SU-DHL-6 (cell line): ENCODE results near the gene LRP4.
"Not testable (repeated sequence)": the region's sequence is repeated elsewhere in the genome, so short reads cannot be mapped to it uniquely, and the experiment has no call there.

ENCODE experiments used
- H2AFZ ChIP-seq: fragments of 200-600 bp; sonication (generic); 2 replicates; pipeline ENCODE4 v1.6.1; 2014; ENCODE audit warnings: low read depth, mild to moderate bottlenecking, moderate library complexity, mixed read lengths, antibody characterized with exemption, low read length; ENCODE audit not compliant: severe bottlenecking
- H3F3A ChIP-seq: fragments of 200-600 bp; shearing (Covaris generic); 2 replicates; pipeline ENCODE4 v1.6.0; 2016; ENCODE audit warnings: antibody characterized with exemption, mild to moderate bottlenecking; ENCODE audit not compliant: insufficient read depth
- H3K27ac ChIP-seq: fragments of 200-600 bp; sonication (generic); 2 replicates; pipeline ENCODE4 v1.5.1; 2016; ENCODE audit warnings: low read depth, mild to moderate bottlenecking, low read length, moderate library complexity, mixed read lengths
- H3K27me3 ChIP-seq: fragments of 200-600 bp; sonication (generic), shearing (Covaris generic); 2 replicates; pipeline ENCODE4 v1.6.0; 2014; ENCODE audit warnings: mild to moderate bottlenecking, low read length
- H3K36me3 ChIP-seq: fragments of 200-600 bp; sonication (generic); 2 replicates; pipeline ENCODE4 v1.6.1; 2014; ENCODE audit warnings: mild to moderate bottlenecking, low read length, mixed read lengths
- H3K4me2 ChIP-seq: fragments of 300-600, 200-600 bp; shearing (Covaris generic), sonication (generic); 2 replicates; pipeline ENCODE4 v1.6.0; 2014; ENCODE audit warnings: low read length, low read depth, mild to moderate bottlenecking; ENCODE audit not compliant: poor library complexity, severe bottlenecking
- H3K4me3 ChIP-seq: fragments of 200-600 bp; sonication (generic); 2 replicates; pipeline ENCODE4 v1.5.1; 2014; ENCODE audit warnings: antibody characterized with exemption, low read length, mild to moderate bottlenecking, mixed read lengths; ENCODE audit not compliant: insufficient read depth, poor library complexity, severe bottlenecking
- H3K79me2 ChIP-seq: fragments of 200-600 bp; sonication (generic); 2 replicates; pipeline ENCODE4 v1.6.1; 2014; ENCODE audit warnings: mild to moderate bottlenecking, low read length, moderate library complexity; ENCODE audit not compliant: insufficient read depth
- H3K9ac ChIP-seq: fragments of 200-600 bp; sonication (generic); 2 replicates; pipeline ENCODE4 v1.7.0; 2014; ENCODE audit warnings: mild to moderate bottlenecking, low read length
- H3K9me2 ChIP-seq: fragments of 200-600 bp; sonication (generic); replicated peaks from 2 replicates; pipeline ENCODE4 v1.6.1; 2014; ENCODE audit warnings: low read length; ENCODE audit not compliant: insufficient read depth
- H3K9me3 ChIP-seq: fragments of 200-600 bp; sonication (generic); 2 replicates; pipeline ENCODE4 v1.6.1; 2014; ENCODE audit warnings: low read length, mixed read lengths; ENCODE audit not compliant: insufficient read depth
- H4K20me1 ChIP-seq: fragments of 200-600 bp; sonication (generic); 2 replicates; pipeline ENCODE4 v1.6.1; 2014; ENCODE audit warnings: low read depth, mild to moderate bottlenecking, antibody characterized with exemption, low read length, moderate library complexity, mixed read lengths
- EZH2phosphoT487 ChIP-seq: fragments of 200-600 bp; sonication (generic), shearing (Covaris generic); conservative IDR thresholded peaks from 2 replicates; pipeline ENCODE4 v1.6.1; 2018; ENCODE audit warnings: mild to moderate bottlenecking, antibody characterized with exemption, low read length, moderate library complexity, mixed read lengths
- TF ChIP-seq, protein P1 (sequence below): fragments of 200-600 bp; sonication (generic); IDR thresholded peaks from one replicate; pipeline ENCODE4 v1.5.1; 2017; ENCODE audit warnings: antibody characterized with exemption, mild to moderate bottlenecking, low read length, moderate library complexity; ENCODE audit not compliant: insufficient read depth, poor library complexity, severe bottlenecking

LRP4 gene

GRCh38 chr11:46942172-46942571, 23.8 kb upstream of the LRP4 start:
- Histone ChIP-seq H3K4me3 (no peak overlapping the region), H3K4me2 (no peak overlapping the region), H4K20me1 (no peaks in the 10 kb centered on the region), H3K36me3 (no peaks in the 10 kb centered on the region), H3F3A (no peaks in the 10 kb centered on the region), H3K27ac (no peak overlapping the region), H3K27me3 (no peaks in the 10 kb centered on the region), H3K9me3 (no peaks in the 10 kb centered on the region), H2AFZ (no peak overlapping the region), H3K9ac (no peak overlapping the region), H3K9me2 (no peaks in the 10 kb centered on the region), H3K79me2 (no peaks in the 10 kb centered on the region)
- TF ChIP-seq EZH2phosphoT487 = no peak
- TF ChIP-seq, protein P1, sequence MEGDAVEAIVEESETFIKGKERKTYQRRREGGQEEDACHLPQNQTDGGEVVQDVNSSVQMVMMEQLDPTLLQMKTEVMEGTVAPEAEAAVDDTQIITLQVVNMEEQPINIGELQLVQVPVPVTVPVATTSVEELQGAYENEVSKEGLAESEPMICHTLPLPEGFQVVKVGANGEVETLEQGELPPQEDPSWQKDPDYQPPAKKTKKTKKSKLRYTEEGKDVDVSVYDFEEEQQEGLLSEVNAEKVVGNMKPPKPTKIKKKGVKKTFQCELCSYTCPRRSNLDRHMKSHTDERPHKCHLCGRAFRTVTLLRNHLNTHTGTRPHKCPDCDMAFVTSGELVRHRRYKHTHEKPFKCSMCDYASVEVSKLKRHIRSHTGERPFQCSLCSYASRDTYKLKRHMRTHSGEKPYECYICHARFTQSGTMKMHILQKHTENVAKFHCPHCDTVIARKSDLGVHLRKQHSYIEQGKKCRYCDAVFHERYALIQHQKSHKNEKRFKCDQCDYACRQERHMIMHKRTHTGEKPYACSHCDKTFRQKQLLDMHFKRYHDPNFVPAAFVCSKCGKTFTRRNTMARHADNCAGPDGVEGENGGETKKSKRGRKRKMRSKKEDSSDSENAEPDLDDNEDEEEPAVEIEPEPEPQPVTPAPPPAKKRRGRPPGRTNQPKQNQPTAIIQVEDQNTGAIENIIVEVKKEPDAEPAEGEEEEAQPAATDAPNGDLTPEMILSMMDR = no peak

GRCh38 chr11:46936138-46937110, 18.1 kb upstream of the LRP4 start, which contains the start of gene CSTPP1:
Gene CSTPP1 (plus strand): TSS chr11:46936761. CDS start chr11:46936806, 45 bp downstream.
- H3K4me3 ChIP-seq = peak within 1 kb of the TSS; percentile 88
- no peaks in the 10 kb centered on the region for H3K9me2 ChIP-seq
- peak within 1 kb of the TSS; percentile 96 for H3K4me2 ChIP-seq
- H2AFZ ChIP-seq = peak within 1 kb of the TSS; percentile 100
- H3K36me3 ChIP-seq = no peaks in the 10 kb centered on the region
- no peaks in the 10 kb centered on the region for H3K27me3 ChIP-seq
- H3K27ac ChIP-seq = no peak within 1 kb of the TSS
- no peaks in the 10 kb centered on the region for H4K20me1 ChIP-seq
- TF ChIP-seq EZH2phosphoT487 = no peak
- TF ChIP-seq, protein P1 = no peak
- H3K9me3 ChIP-seq = no peaks in the 10 kb centered on the region
- no peaks in the 10 kb centered on the region for H3F3A ChIP-seq
- no peaks in the 10 kb centered on the region for H3K79me2 ChIP-seq
- peak within 1 kb of the TSS; percentile 60 for H3K9ac ChIP-seq

- H3K79me2 ChIP-seq = no peaks in the 10 kb centered on the region
- H3K9me2 ChIP-seq = no peaks in the 10 kb centered on the region
- H4K20me1 ChIP-seq = no peaks in the 10 kb centered on the region
- H3K27ac ChIP-seq = no peak overlapping the region
- no peaks in the 10 kb centered on the region; the same call in 1 of the 2 replicates for H3K9me3 ChIP-seq
- no peak overlapping the region for H3K4me3 ChIP-seq
- H3K27me3 ChIP-seq = no peaks in the 10 kb centered on the region
- no peak overlapping the region for H3K4me2 ChIP-seq
- TF ChIP-seq, protein P1 = no peak
- TF ChIP-seq EZH2phosphoT487 = no peak
- H2AFZ ChIP-seq = no peak overlapping the region
- H3K36me3 ChIP-seq = no peaks in the 10 kb centered on the region
- no peaks in the 10 kb centered on the region for H3F3A ChIP-seq
- no peak overlapping the region for H3K9ac ChIP-seq
Observed at GRCh38 chr11:46930089-46930488, 11.7 kb upstream of the LRP4 start.

DNA sequence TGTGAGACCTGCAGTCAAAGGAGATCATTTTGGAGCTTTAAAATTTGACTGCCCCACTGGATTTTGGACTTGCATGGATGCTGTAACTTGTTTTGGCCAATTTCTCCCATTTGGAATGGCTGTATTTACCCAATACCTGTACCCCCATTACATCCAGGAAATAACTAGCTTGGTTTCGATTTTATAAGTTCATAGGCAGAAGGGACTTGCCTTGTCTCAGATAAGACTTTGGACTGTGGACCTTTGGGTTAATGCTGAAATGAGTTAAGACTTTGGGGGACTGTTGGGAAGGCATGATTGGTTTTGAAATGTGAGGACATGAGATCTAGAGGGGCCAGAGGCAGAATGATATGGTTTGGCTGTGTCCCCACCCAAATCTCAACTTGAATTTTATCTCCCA, 10.4 kb upstream of the LRP4 start:
- not testable (repeated sequence) for H3K4me2 ChIP-seq, H3F3A ChIP-seq, H3K27ac ChIP-seq, H3K4me3 ChIP-seq, H3K27me3 ChIP-seq, H3K79me2 ChIP-seq, H3K36me3 ChIP-seq, H3K9ac ChIP-seq, H2AFZ ChIP-seq, H3K9me2 ChIP-seq, H3K9me3 ChIP-seq, H4K20me1 ChIP-seq

DNA sequence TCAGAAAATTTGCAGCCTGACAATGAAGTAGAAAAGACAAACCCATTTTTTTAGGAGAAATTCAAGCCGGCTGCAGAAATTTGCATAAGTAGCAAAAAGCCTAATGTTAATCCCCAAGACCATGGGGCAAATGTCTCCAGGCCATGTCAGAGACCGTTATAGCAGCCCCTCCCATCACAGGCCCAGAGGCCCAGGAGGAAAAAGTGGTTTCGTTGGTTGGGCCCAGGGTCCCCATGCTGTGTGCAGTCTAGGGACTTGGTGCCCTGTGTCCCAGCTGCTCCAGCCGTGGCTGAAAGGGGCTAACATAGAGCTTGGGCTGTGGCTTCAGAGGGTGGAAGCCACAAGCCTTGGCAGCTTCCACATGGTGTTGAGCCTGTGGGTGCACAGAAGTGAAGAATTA, 9.6 kb upstream of the LRP4 start:
- H3K9me3 ChIP-seq, H3K9me2 ChIP-seq, H3K4me2 ChIP-seq, H4K20me1 ChIP-seq, H3K79me2 ChIP-seq, H3K36me3 ChIP-seq, H2AFZ ChIP-seq, H3K4me3 ChIP-seq, H3K27ac ChIP-seq, H3K9ac ChIP-seq, H3K27me3 ChIP-seq, H3F3A ChIP-seq: not testable (repeated sequence)
